ENCODE results near the gene ABHD13.
"Not testable (repeated sequence)": the region's sequence is repeated elsewhere in the genome, so short reads cannot be mapped to it uniquely, and the experiment has no call there.

Gene ABHD13

GRCh38 chr13:108218044-108218974, at the start of gene ABHD13:
ABHD13 (plus strand) TSS chr13:108218392; CDS start chr13:108229219, 10,827 bp downstream.
- peak; percentile 94 for DNase-seq (ENCODE audit: low spot score)

- no peak for DNase-seq (ENCODE audit: low spot score)
Measured at GRCh38 chr13:108168929-108169328, 49.3 kb upstream of the ABHD13 start.

GRCh38 chr13:108176685-108177274, 41.4 kb upstream of the ABHD13 start:
- DNase-seq (ENCODE audit: low spot score) = peak; percentile 53

- DNase-seq (ENCODE audit: low spot score) = no peak
Measured at GRCh38 chr13:108178078-108178477, 40.1 kb upstream of the ABHD13 start.

GRCh38 chr13:108182652-108183051, 35.5 kb upstream of the ABHD13 start:
- DNase-seq (ENCODE audit: low spot score) = no peak

- no peak for DNase-seq (ENCODE audit: low spot score)
Measured at GRCh38 chr13:108185223-108185622, 33.0 kb upstream of the ABHD13 start.

- no peak for DNase-seq (ENCODE audit: low spot score)
Measured at GRCh38 chr13:108188260-108188659, 29.9 kb upstream of the ABHD13 start.

- DNase-seq (ENCODE audit: low spot score) = no peak
Measured at GRCh38 chr13:108190897-108191296, 27.3 kb upstream of the ABHD13 start.

GRCh38 chr13:108193806-108194205, 24.4 kb upstream of the ABHD13 start:
- DNase-seq (ENCODE audit: low spot score) = no peak

- no peak for DNase-seq (ENCODE audit: low spot score)
Measured at GRCh38 chr13:108194435-108194936, 23.7 kb upstream of the ABHD13 start.

GRCh38 chr13:108195146-108195545, 23.0 kb upstream of the ABHD13 start:
- DNase-seq (ENCODE audit: low spot score) = no peak

- DNase-seq (ENCODE audit: low spot score) = no peak
Measured at GRCh38 chr13:108195861-108196260, 22.3 kb upstream of the ABHD13 start.

GRCh38 chr13:108200781-108201398, 17.3 kb upstream of the ABHD13 start:
- DNase-seq (ENCODE audit: low spot score) = no peak

GRCh38 chr13:108210551-108210950, 7.6 kb upstream of the ABHD13 start:
- DNase-seq (ENCODE audit: low spot score) = no peak

GRCh38 chr13:108212886-108213285, 5.3 kb upstream of the ABHD13 start:
- DNase-seq (ENCODE audit: low spot score) = no peak

GRCh38 chr13:108213946-108214345, 4.2 kb upstream of the ABHD13 start:
- DNase-seq (ENCODE audit: low spot score) = no peak

- DNase-seq (ENCODE audit: low spot score) = peak; percentile 8
Measured at GRCh38 chr13:108214441-108215271, 3.5 kb upstream of the ABHD13 start.

- DNase-seq (ENCODE audit: low spot score) = peak; percentile 92
Measured at GRCh38 chr13:108215436-108215835, 2.8 kb upstream of the ABHD13 start, which contains the start of gene LIG4. LIG4 (minus strand) TSS chr13:108215536; CDS start chr13:108211268, 4,268 bp downstream.

- not testable (repeated sequence) for DNase-seq (ENCODE audit: low spot score)
Measured at GRCh38 chr13:108217307-108218043, 717 bp upstream of the ABHD13 start.

GRCh38 chr13:108220041-108220440, 1.8 kb downstream of the ABHD13 start:
- DNase-seq (ENCODE audit: low spot score) = peak; percentile 37
